D721Med (cell line): ENCODE measurements around the gene RNF187.
"Not testable (repeated sequence)": the region's sequence is repeated elsewhere in the genome, so short reads cannot be mapped to it uniquely, and the experiment has no call there.

Experiments
- DNase-seq: peaks from one replicate; pipeline ENCODE4 v3.0.0; 2011; ENCODE audit warnings: low spot score; ENCODE audit not compliant: insufficient read length
- FAIRE-seq: peaks from 2 replicates; lab custom pipeline; 2011; peaks lifted over from hg19 to GRCh38; lab: Jason Lieb, UNC
- CTCF ChIP-seq: IDR thresholded peaks from 2 replicates; pipeline ENCODE4 v1.5.1; 2012; ENCODE audit warnings: mild to moderate bottlenecking, control low read depth; ENCODE audit not compliant: insufficient read depth; ENCODE audit errors: missing control alignments

Gene RNF187

DNA sequence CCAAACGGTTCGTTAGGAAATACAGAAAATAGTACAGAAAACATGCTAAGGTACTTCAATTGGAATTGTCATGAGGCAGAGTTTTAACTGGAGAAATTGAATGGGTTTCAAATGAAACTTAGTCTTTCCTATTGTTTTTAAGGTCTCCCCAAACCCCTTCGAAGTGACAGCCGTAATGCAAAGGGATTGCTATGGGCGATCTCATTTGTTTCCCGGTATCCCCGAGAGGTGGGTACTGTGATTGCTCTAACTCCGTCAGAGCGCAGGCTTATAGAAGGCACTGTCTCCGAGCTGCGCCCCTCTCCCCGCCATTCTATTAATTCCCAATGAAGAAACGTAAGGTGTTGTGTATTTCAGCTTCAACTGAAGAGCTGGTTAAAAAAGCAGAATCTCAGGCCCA lies 22.0 kb upstream of the RNF187 start:
- DNase-seq (no peak), FAIRE-seq (peak; percentile 35)
- TF ChIP-seq CTCF: no peak

GRCh38 chr1:228465571-228466146 lies 21.5 kb upstream of the RNF187 start:
- no peak for DNase-seq
- no peak for TF ChIP-seq CTCF
- FAIRE-seq: peak; percentile 61

GRCh38 chr1:228468188-228468587 lies 19.0 kb upstream of the RNF187 start:
- not testable (repeated sequence) for FAIRE-seq, DNase-seq

- DNase-seq (no peak), FAIRE-seq (no peak)
- TF ChIP-seq CTCF: no peak
Measured at GRCh38 chr1:228469413-228470162, 17.6 kb upstream of the RNF187 start.

GRCh38 chr1:228471154-228471761 lies 15.9 kb upstream of the RNF187 start:
- DNase-seq (no peak), FAIRE-seq (no peak)
- no peak for TF ChIP-seq CTCF

DNA sequence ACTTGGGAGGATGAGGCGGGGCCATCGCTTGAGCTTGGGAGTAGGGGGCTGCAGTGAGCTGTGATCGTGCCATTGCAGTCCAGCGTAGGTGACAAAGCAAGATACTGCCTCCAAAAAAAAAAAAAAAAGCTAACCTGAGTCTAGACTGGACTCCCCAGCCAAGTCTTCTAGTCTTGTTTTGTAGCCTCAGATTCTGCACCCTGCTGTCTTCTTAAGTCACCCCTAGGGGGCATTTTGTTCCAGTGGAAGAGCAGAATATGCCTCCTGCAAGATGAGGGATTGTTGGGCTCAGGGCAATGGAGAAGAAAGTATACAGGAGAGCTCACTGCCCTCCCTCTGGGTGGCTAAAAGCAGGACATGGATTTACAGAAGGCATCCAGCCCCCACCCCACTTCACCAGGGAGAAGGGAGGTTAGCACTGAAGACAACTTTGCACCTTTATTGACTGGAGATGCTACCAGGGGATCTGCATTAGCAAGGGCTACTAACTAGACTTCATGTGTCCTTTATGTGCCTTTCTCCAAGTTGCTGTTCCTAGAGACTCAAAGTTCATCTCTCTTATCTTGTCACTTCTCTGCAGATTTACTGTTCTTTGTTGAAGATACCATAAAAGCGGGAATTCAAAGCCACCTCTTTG lies 15.3 kb upstream of the RNF187 start:
- DNase-seq (no peak), FAIRE-seq (no peak)
- peak; percentile 53 for TF ChIP-seq CTCF

DNA sequence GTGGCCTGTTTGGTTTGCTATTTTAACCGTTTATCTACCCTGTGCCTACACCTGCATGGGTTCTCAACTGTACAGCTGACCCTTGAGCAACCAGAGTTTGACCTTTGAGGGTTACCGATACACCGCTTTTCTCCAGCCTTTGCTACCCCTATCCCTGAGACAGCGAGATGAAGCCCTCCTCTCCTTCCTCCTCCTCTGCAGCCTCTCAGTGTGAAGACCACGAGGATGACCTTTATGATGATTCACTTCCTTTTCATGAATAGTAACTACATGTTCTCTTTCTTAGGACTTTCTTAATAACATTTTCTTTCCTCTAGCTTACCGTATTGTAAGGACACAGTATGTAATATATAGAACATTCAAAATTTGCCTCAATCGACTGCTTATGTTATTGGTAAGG lies 14.5 kb upstream of the RNF187 start:
- TF ChIP-seq CTCF: no peak
- no peak for DNase-seq
- no peak for FAIRE-seq
